K562 (cell line): ENCODE results near the gene PTPN14. TPM values are rescaled to one million over a fixed set of nuclear protein-coding genes. Genes with fewer than 3 reads are reported as not detected.
A peak's percentile ranks its signal among the peaks of the same experiment; 100 is the strongest.

Experiments used
- ATAC-seq: fragments of 200-7000 bp; cut with Tn5 transposase; 3 replicates; pipeline ENCODE4 v1.9.1; 2020; ENCODE audit warnings: moderate library complexity
- BruUV-seq: library from RNA; stranded (reverse); fragments of 400-500 nt; replicated peaks from 2 replicates; lab custom pipeline; 2021; lab: Mats Ljungman, UMichigan
- CTCF ChIA-PET: fragments of 300-600 bp; formaldehyde crosslinking; extraction: SDS; loops from one replicate; lab custom pipeline; 2021; ENCODE audit warnings: low intra/inter-chr PET ratio; lab: Yijun Ruan, JAX
- POLR2A ChIA-PET: fragments of 300-600, 350-650 bp; sonication (Branson Sonifier 250); formaldehyde crosslinking; extraction: SDS; loops from one replicate; lab custom pipeline; 2021; ENCODE audit warnings: antibody characterized with exemption, inconsistent platforms; lab: Yijun Ruan, JAX
- DNase-seq, 4 experiments: peaks; one replicate each; pipeline versions ENCODE4 v3.0.0 to v3.0.0-alpha.2; 2011 to 2018; ENCODE audit warnings: low spot score in 3 of 4, mixed read lengths in 3 of 4; ENCODE audit errors: extremely low read depth in 1 of 4
- FAIRE-seq: peaks from 2 replicates; lab custom pipeline; 2011; peaks lifted over from hg19 to GRCh38; lab: Jason Lieb, UNC
- H2AFZ ChIP-seq: 2 replicates; pipeline ENCODE4 v1.6.0; 2011; ENCODE audit warnings: low read depth, low read length, control low read depth, inconsistent platforms
- H3K27ac ChIP-seq: fragments of 200-600 bp; 3 replicates; pipeline ENCODE4 v1.8.0; 2011; ENCODE audit warnings: low read depth, mild to moderate bottlenecking, control low read depth, inconsistent platforms, low read length, moderate library complexity, mixed read lengths; ENCODE audit errors: extremely low read depth
- H3K27me3 ChIP-seq, 2 experiments: fragments of 300-600 bp in 1 of 2; 2 replicates in 1 of 2; 3 replicates in 1 of 2; pipeline versions ENCODE4 v1.6.0 to v1.8.0; 2011; ENCODE audit warnings: inconsistent platforms in 2 of 2, low read length in 2 of 2, mild to moderate bottlenecking in 1 of 2, mixed read lengths in 1 of 2, moderate library complexity in 1 of 2; ENCODE audit not compliant: control insufficient read depth in 2 of 2, insufficient read depth in 2 of 2
- H3K36me3 ChIP-seq: fragments of 300-600 bp; 3 replicates; pipeline ENCODE4 v1.8.0; 2011; ENCODE audit warnings: mild to moderate bottlenecking, low read length, inconsistent platforms; ENCODE audit not compliant: control insufficient read depth, insufficient read depth
- H3K4me1 ChIP-seq, 2 experiments: fragments of 200-600 bp in 1 of 2; replicated peaks in 1 of 2; 2 replicates in 1 of 2; 3 replicates in 1 of 2; pipeline versions ENCODE4 v1.5.1 to v1.8.0; 2011; ENCODE audit warnings: inconsistent platforms in 2 of 2, low read length in 2 of 2, mild to moderate bottlenecking in 1 of 2, mixed read lengths in 1 of 2, moderate library complexity in 1 of 2; ENCODE audit not compliant: control insufficient read depth in 2 of 2, insufficient read depth in 2 of 2
- H3K4me2 ChIP-seq: 2 replicates; pipeline ENCODE4 v1.6.1; 2011; ENCODE audit warnings: low read length, control low read depth, inconsistent platforms, mixed read lengths; ENCODE audit not compliant: insufficient read depth
- H3K4me3 ChIP-seq: fragments of 200-600 bp; sonication (generic), shearing (Covaris generic); 2 replicates; pipeline ENCODE4 v1.5.1; 2016; ENCODE audit warnings: control low read depth, inconsistent platforms
- H3K79me2 ChIP-seq: fragments of 200-600 bp; 3 replicates; pipeline ENCODE4 v1.8.0; 2011; ENCODE audit warnings: low read length, inconsistent platforms; ENCODE audit not compliant: control insufficient read depth, insufficient read depth
- H3K9ac ChIP-seq, 2 experiments: 2 replicates each; pipeline versions ENCODE4 v1.6.0 to v1.6.1; 2011; ENCODE audit warnings: low read depth in 2 of 2, low read length in 2 of 2, control low read depth in 1 of 2, inconsistent platforms in 1 of 2, mild to moderate bottlenecking in 1 of 2, mixed read lengths in 1 of 2; ENCODE audit not compliant: insufficient read depth in 1 of 2
- H3K9me1 ChIP-seq: one replicate; pipeline ENCODE4 v1.6.0; 2011; ENCODE audit warnings: inconsistent platforms, mild to moderate bottlenecking, low read length, moderate library complexity; ENCODE audit not compliant: control insufficient read depth, insufficient read depth
- H3K9me3 ChIP-seq: replicated peaks from 2 replicates; pipeline ENCODE4 v1.5.1; 2011; ENCODE audit warnings: low read depth, low read length, inconsistent platforms; ENCODE audit not compliant: control insufficient read depth, insufficient read depth
- H4K20me1 ChIP-seq: replicated peaks from 2 replicates; pipeline ENCODE4 v1.6.1; 2011; ENCODE audit warnings: low read length, inconsistent platforms, mixed read lengths; ENCODE audit not compliant: control insufficient read depth, insufficient read depth
- BCL6 ChIP-seq: fragments of 250-450 bp; sonication (Bioruptor Pico); IDR thresholded peaks from 2 replicates; pipeline ENCODE4 v1.4.0; 2020
- C11orf30 ChIP-seq: fragments of 450-650 bp; IDR thresholded peaks from 2 replicates; pipeline ENCODE4 v1.6.1; 2016; ENCODE audit warnings: low read depth, mild to moderate bottlenecking
- CC2D1A ChIP-seq: fragments of 450-650 bp; IDR thresholded peaks from 2 replicates; pipeline ENCODE4 v1.6.1; 2017; ENCODE audit warnings: mild to moderate bottlenecking
- HMG20A ChIP-seq: fragments of 450-650 bp; formaldehyde crosslinking; conservative IDR thresholded peaks from 2 replicates; pipeline ENCODE4 v1.4.0; 2020; ENCODE audit warnings: mild to moderate bottlenecking, mixed read lengths
- MAFG ChIP-seq: fragments of 450-650 bp; conservative IDR thresholded peaks from 2 replicates; pipeline ENCODE4 v1.6.1; 2016; ENCODE audit warnings: missing genetic modification characterization, missing compliant biosample characterization
- NFE2 ChIP-seq: IDR thresholded peaks from 2 replicates; pipeline ENCODE4 v1.6.1; 2014; ENCODE audit warnings: antibody characterized with exemption, low read depth
- RCOR1 ChIP-seq, 2 experiments: IDR thresholded peaks; 2 replicates each; pipeline ENCODE4 v1.6.1; 2012; ENCODE audit warnings: low read depth in 2 of 2, low read length in 2 of 2, borderline replicate concordance in 1 of 2, improper control_type of control experiment in 1 of 2
- ZNF316 ChIP-seq: fragments of 450-650 bp; IDR thresholded peaks from 2 replicates; pipeline ENCODE4 v1.6.1; 2016
- ZNF561 ChIP-seq: fragments of 450-650 bp; formaldehyde crosslinking; conservative IDR thresholded peaks from 2 replicates; pipeline ENCODE4 v1.4.0; 2020; ENCODE audit warnings: mild to moderate bottlenecking, moderate library complexity
- ZNF584 ChIP-seq: fragments of 200-800 bp; sonication (Bioruptor generic); IDR thresholded peaks from 2 replicates; pipeline ENCODE4 v1.6.1; 2016; ENCODE audit warnings: low read depth, mild to moderate bottlenecking, missing genetic modification characterization, missing compliant biosample characterization
- WGBS: fragments of 100-300 bp; shearing (Covaris generic); methylation state at CpG from one replicate; pipeline ENCODE4 v1.1.6; 2016; ENCODE audit warnings: low coverage, mixed read lengths; ENCODE audit not compliant: insufficient coverage; ENCODE audit errors: missing lambda C conversion rate; 5-methylcytosine and 5-hydroxymethylcytosine counted together
- in situ Hi-C: fragments of 300-500 bp; cut with MboI; formaldehyde crosslinking; loops from 4 replicates; pipeline ENCODE4 v1.15.0; 2018; ENCODE audit warnings: inconsistent platforms, mixed read lengths
- intact Hi-C: fragments of 100-400 bp; cut with micrococcal nuclease; formaldehyde crosslinking; loops from 2 replicates; pipeline ENCODE4 v1.14.2; 2022
- polyA plus RNA-seq, 8 experiments: library from polyadenylated mRNA; depleted of rRNA in 4 of 8; stranded (reverse) in 5 of 8; unstranded in 3 of 8; fragments of >200 nt; fragmentation: Nextera tagmentation in 2 of 8; fragmentation: Illumina TruSeq in 1 of 8; extraction: Ambion mirVana in 2 of 8; extraction: Trizol in 1 of 8; gene quantifications; 2 replicates each; pipeline versions ENCODE4 v1.2.1 to v1.2.3, GENCODE V29; 2011 to 2014; ENCODE audit warnings: inconsistent platforms in 1 of 8, missing spikeins in 1 of 8
- total RNA-seq, 7 experiments: library from RNA; depleted of rRNA in 6 of 7; stranded (reverse); fragments of >200 nt in 6 of 7; fragmentation: Illumina TruSeq in 2 of 7; extraction: Trizol in 2 of 7; gene quantifications; 2 replicates each; pipeline versions ENCODE4 v1.2.1 to v1.2.3, GENCODE V29; 2011 to 2021; ENCODE audit warnings: low replicate concordance in 1 of 7
- TF ChIP-seq, protein P1 (sequence below): fragments of 450-650 bp; IDR thresholded peaks from 2 replicates; pipeline ENCODE4 v1.6.1; 2016; ENCODE audit warnings: antibody characterized with exemption

Gene PTPN14
- total and polyA plus RNA-seq, 9 of the 15 experiments (the other 6 are each of a cell fraction or from before 2014, with no cell fraction given), result 0.01 to 0.29 (median 0.04) TPM; not detected in 6

DNA sequence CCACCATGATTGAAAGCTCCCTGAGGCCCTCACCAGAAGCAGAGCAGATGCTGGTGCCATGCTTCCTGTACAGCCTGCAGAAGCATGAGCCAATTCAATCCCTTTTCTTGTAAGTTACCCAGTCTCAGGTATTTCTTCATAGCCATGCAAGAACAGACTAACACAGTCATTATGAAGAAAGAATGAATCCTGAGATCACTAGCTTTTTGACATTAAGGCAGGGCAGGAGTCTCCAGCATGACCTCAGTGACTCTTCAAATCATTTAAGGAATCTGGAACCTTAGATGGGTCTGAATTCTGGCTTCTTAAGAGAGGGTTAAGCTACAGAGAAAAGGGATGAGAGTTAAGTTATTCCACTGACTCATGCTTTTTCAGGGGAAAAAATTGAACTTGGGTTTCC is 79.0 kb downstream of the PTPN14 start:
- Histone ChIP-seq H3K9me3 (no peaks in the 10 kb centered on the region), H2AFZ (no peak overlapping the region), H3K79me2 (no peaks in the 10 kb centered on the region), H3K27ac (no peak overlapping the region), H3K9me1 (no peaks in the 10 kb centered on the region), H3K27me3 (no peaks in the 10 kb centered on the region), H3K4me1 (no peaks in the 10 kb centered on the region), H3K36me3 (no peaks in the 10 kb centered on the region), H3K4me3 (no peak overlapping the region), H3K4me2 (no peak overlapping the region), H4K20me1 (no peaks in the 10 kb centered on the region; the same call in 1 of the 2 replicates), H3K9ac (no peak overlapping the region)
- BruUV-seq, result no TSS peak
- no peak for DNase-seq
- TF ChIP-seq ZNF561 (CRISPR knock-in tag) (no peak), BCL6 (CRISPR knock-in tag) (no peak), HMG20A (CRISPR knock-in tag) (no peak), ZNF584 (CRISPR knock-in tag) (no peak)
- intact Hi-C loops, result no loop called here
- ATAC-seq, result no peak
- ChIA-PET CTCF (interaction anchor here (0.5 kb wide), 1 partner anchor 155 kb away, joined by 3 read pairs; no protein-coding TSS in a partner anchor), POLR2A (no interaction called here)
- no peak for FAIRE-seq
- in situ Hi-C loops, result no loop called here

DNA sequence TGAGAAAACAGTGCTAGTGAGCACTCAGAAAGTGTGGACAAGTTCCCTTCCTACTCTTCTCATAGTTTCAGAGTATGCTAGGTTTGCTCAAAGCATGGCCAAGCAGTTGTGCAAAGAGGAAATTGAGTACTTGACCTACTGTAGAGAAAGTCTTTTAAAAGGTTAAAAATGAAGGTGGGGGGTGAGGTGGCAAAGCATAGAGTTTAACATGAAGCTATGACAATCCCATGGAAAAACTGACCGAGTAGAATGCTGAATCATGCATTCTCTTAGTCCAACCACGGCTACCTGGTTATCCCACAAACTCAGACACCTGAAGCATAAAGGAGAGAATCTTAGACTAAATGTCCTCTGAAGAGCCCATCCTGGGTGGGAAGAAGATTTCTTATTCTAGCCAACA is 79.9 kb downstream of the PTPN14 start:
- no peaks in the 10 kb centered on the region for H3K9me1 ChIP-seq

More for the DNA sequence above, 79.9 kb downstream of the PTPN14 start:
- WGBS, result 0% methylated on average over 2 of the region's 2 CpGs
- H3K27ac ChIP-seq, result no peak overlapping the region
- TF ChIP-seq, protein P1, sequence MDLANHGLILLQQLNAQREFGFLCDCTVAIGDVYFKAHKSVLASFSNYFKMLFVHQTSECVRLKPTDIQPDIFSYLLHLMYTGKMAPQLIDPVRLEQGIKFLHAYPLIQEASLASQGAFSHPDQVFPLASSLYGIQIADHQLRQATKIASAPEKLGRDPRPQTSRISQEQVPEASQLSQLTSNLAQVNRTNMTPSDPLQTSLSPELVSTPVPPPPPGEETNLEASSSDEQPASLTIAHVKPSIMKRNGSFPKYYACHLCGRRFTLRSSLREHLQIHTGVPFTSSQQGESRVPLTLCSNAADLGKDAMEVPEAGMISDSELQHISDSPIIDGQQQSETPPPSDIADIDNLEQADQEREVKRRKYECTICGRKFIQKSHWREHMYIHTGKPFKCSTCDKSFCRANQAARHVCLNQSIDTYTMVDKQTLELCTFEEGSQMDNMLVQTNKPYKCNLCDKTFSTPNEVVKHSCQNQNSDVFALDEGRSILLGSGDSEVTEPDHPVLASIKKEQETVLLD, result no peak
- TF ChIP-seq MAFG (tag) (peak; percentile 66), NFE2 (peak; percentile 31; the same call in 1 of the 2 replicates), ZNF316 (0 out of 2 replicates have a peak, but pooled peaks have one; percentile 47), C11orf30 (peak; percentile 51), RCOR1 (IDR thresholded peaks at IDR 0.05; ENCODE audit: borderline replicate concordance in 1 of 2, low read depth in 2 of 2, low read length in 2 of 2) (no peak), CC2D1A (no peak)
- intact Hi-C loops, result no loop called here
- CTCF ChIA-PET, result no interaction called here
- FAIRE-seq, result no peak
- no peak overlapping the region for H3K4me3 ChIP-seq
- no peak for DNase-seq
- H3K9ac ChIP-seq, result no peak overlapping the region
- H3K4me2 ChIP-seq, result no peak overlapping the region
- POLR2A ChIA-PET, result interaction anchor here (0.7 kb wide), 1 partner anchor 257 kb away, joined by 3 read pairs; no protein-coding TSS in a partner anchor
- in situ Hi-C loops, result no loop called here
- BruUV-seq, result no TSS peak
- no peaks in the 10 kb centered on the region for H3K36me3 ChIP-seq
- no peaks in the 10 kb centered on the region for H3K4me1 ChIP-seq
- no peak overlapping the region for H2AFZ ChIP-seq
- no peaks in the 10 kb centered on the region for H3K9me3 ChIP-seq
- ATAC-seq, result no peak
- H3K27me3 ChIP-seq, result no peaks in the 10 kb centered on the region
- no peaks in the 10 kb centered on the region for H3K79me2 ChIP-seq
- H4K20me1 ChIP-seq, result no peaks in the 10 kb centered on the region
